ENCODE measurements around the gene BRME1. TPM values are rescaled to one million over a fixed set of nuclear protein-coding genes. Genes with fewer than 3 reads are reported as not detected.

The BRME1 gene
- total and polyA plus RNA-seq, 2 of the 13 experiments (the other 11 are each of a cell fraction or from before 2014, with no cell fraction given), result 0.74 to 1.5 TPM

DNA sequence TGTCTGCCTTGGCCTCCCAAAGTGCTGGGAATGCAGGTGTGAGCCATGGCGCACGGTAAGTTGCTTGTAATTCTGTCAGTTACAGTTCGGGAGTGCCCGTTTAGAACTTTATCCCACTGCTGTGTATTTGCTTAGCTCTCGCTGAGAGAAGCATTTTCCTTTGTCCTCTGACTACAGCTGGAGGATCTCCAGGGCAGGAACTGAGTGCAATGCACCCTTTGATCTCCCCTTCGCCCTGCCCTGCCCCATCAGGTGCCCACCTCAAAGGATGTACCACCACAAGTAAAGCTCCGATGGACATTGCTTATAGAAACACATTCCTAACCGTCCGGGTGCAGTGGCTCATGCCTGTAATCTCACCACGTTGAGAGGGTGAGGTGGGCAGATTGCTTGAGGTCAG lies 6.5 kb downstream of the BRME1 start (continued):
- TF ChIP-seq, protein P1, sequence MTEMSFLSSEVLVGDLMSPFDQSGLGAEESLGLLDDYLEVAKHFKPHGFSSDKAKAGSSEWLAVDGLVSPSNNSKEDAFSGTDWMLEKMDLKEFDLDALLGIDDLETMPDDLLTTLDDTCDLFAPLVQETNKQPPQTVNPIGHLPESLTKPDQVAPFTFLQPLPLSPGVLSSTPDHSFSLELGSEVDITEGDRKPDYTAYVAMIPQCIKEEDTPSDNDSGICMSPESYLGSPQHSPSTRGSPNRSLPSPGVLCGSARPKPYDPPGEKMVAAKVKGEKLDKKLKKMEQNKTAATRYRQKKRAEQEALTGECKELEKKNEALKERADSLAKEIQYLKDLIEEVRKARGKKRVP (CRISPR knock-in tag; IDR thresholded peaks at IDR 0.05), result no peak
- TF ChIP-seq ZC3H13 (CRISPR knock-in tag; IDR thresholded peaks at IDR 0.05) (no peak), MBD4 (IDR thresholded peaks at IDR 0.05; ENCODE audit: borderline replicate concordance, low read length) (no peak), ZNF543 (CRISPR knock-in tag; IDR thresholded peaks at IDR 0.05) (no peak), HNF4A (CRISPR knock-in tag; IDR thresholded peaks at IDR 0.05) (peak; percentile 55), THYN1 (CRISPR knock-in tag; IDR thresholded peaks at IDR 0.05; ENCODE audit: borderline replicate concordance, low read depth) (no peak), ZNF432 (CRISPR knock-in tag; IDR thresholded peaks at IDR 0.05; ENCODE audit: borderline replicate concordance) (no peak), KAT2B (IDR thresholded peaks at IDR 0.05; ENCODE audit: borderline replicate concordance, low read depth, low read length) (no peak), ZNF773 (CRISPR knock-in tag; IDR thresholded peaks at IDR 0.05; ENCODE audit: borderline replicate concordance) (no peak), KLF11 (CRISPR knock-in tag; IDR thresholded peaks at IDR 0.05) (no peak), SRSF4 (IDR thresholded peaks at IDR 0.05; ENCODE audit: low read depth, low read length, poor library complexity, severe bottlenecking) (no peak), PAX8 (CRISPR knock-in tag; IDR thresholded peaks at IDR 0.05; ENCODE audit: borderline replicate concordance) (no peak), SRY (CRISPR knock-in tag; IDR thresholded peaks at IDR 0.05) (no peak), ZNF292 (CRISPR knock-in tag; IDR thresholded peaks at IDR 0.05; ENCODE audit: borderline replicate concordance, low read depth) (peak; percentile 68), ZGPAT (CRISPR knock-in tag; IDR thresholded peaks at IDR 0.05) (no peak), MIER3 (CRISPR knock-in tag; IDR thresholded peaks at IDR 0.05; ENCODE audit: borderline replicate concordance) (0 out of 2 replicates have a peak, but pooled peaks have one; percentile 15), SIN3B (IDR thresholded peaks at IDR 0.05; ENCODE audit: low read length) (no peak), ZNF331 (CRISPR knock-in tag; IDR thresholded peaks at IDR 0.05) (no peak), ZNF326 (CRISPR knock-in tag; IDR thresholded peaks at IDR 0.05; ENCODE audit: borderline replicate concordance) (no peak), ZNF350 (CRISPR knock-in tag; IDR thresholded peaks at IDR 0.05; ENCODE audit: borderline replicate concordance, low read depth) (no peak)
- TF ChIP-seq, protein P2, sequence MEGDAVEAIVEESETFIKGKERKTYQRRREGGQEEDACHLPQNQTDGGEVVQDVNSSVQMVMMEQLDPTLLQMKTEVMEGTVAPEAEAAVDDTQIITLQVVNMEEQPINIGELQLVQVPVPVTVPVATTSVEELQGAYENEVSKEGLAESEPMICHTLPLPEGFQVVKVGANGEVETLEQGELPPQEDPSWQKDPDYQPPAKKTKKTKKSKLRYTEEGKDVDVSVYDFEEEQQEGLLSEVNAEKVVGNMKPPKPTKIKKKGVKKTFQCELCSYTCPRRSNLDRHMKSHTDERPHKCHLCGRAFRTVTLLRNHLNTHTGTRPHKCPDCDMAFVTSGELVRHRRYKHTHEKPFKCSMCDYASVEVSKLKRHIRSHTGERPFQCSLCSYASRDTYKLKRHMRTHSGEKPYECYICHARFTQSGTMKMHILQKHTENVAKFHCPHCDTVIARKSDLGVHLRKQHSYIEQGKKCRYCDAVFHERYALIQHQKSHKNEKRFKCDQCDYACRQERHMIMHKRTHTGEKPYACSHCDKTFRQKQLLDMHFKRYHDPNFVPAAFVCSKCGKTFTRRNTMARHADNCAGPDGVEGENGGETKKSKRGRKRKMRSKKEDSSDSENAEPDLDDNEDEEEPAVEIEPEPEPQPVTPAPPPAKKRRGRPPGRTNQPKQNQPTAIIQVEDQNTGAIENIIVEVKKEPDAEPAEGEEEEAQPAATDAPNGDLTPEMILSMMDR (CRISPR knock-in tag; IDR thresholded peaks at IDR 0.05), result no peak
- TF ChIP-seq, protein P3, sequence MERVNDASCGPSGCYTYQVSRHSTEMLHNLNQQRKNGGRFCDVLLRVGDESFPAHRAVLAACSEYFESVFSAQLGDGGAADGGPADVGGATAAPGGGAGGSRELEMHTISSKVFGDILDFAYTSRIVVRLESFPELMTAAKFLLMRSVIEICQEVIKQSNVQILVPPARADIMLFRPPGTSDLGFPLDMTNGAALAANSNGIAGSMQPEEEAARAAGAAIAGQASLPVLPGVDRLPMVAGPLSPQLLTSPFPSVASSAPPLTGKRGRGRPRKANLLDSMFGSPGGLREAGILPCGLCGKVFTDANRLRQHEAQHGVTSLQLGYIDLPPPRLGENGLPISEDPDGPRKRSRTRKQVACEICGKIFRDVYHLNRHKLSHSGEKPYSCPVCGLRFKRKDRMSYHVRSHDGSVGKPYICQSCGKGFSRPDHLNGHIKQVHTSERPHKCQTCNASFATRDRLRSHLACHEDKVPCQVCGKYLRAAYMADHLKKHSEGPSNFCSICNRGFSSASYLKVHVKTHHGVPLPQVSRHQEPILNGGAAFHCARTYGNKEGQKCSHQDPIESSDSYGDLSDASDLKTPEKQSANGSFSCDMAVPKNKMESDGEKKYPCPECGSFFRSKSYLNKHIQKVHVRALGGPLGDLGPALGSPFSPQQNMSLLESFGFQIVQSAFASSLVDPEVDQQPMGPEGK (CRISPR knock-in tag; IDR thresholded peaks at IDR 0.05), result no peak
- TF ChIP-seq, protein P4, sequence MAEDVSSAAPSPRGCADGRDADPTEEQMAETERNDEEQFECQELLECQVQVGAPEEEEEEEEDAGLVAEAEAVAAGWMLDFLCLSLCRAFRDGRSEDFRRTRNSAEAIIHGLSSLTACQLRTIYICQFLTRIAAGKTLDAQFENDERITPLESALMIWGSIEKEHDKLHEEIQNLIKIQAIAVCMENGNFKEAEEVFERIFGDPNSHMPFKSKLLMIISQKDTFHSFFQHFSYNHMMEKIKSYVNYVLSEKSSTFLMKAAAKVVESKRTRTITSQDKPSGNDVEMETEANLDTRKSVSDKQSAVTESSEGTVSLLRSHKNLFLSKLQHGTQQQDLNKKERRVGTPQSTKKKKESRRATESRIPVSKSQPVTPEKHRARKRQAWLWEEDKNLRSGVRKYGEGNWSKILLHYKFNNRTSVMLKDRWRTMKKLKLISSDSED (CRISPR knock-in tag; IDR thresholded peaks at IDR 0.05), result no peak
